GM12878 (cell line): ENCODE results near the gene SPRTN. TPM values are rescaled to one million over a fixed set of nuclear protein-coding genes. Genes with fewer than 3 reads are reported as not detected.

Source experiments
- ATAC-seq: fragments of 200-7000 bp; cut with Tn5 transposase; 3 replicates; pipeline ENCODE4 v1.9.1; 2020; ENCODE audit warnings: mild to moderate bottlenecking, moderate library complexity
- BruUV-seq: library from RNA; stranded (reverse); fragments of 400-500 nt; replicated peaks from 2 replicates; lab custom pipeline; 2021; lab: Mats Ljungman, UMichigan
- CTCF ChIA-PET: fragments of 300-600 bp; sonication (Branson Sonifier 250); formaldehyde crosslinking; extraction: SDS; loops from one replicate; lab custom pipeline; 2021; ENCODE audit warnings: inconsistent platforms; lab: Yijun Ruan, JAX
- POLR2A ChIA-PET: fragments of 350-600 bp; formaldehyde crosslinking; extraction: SDS; loops from one replicate; lab custom pipeline; 2021; ENCODE audit warnings: inconsistent platforms; lab: Charles Lee
- RAD21 ChIA-PET: fragments of 300-600 bp; sonication (Branson Sonifier 250); formaldehyde crosslinking; loops from one replicate; lab custom pipeline; 2023; ENCODE audit warnings: antibody characterized with exemption; ENCODE audit not compliant: unreplicated experiment; lab: Charles Lee
- SMC1A ChIA-PET: fragments of 300-600 bp; sonication (Branson Sonifier 250); formaldehyde crosslinking; loops from one replicate; lab custom pipeline; 2023; ENCODE audit not compliant: unreplicated experiment, uncharacterized antibody; lab: Charles Lee
- DNase-seq: peaks from one replicate; pipeline ENCODE4 v3.0.0-alpha.2; 2011; ENCODE audit warnings: low read depth, low spot score
- FAIRE-seq: peaks from 3 replicates; lab custom pipeline; 2011; peaks lifted over from hg19 to GRCh38; lab: Jason Lieb, UNC
- H2AFZ ChIP-seq: 2 replicates; pipeline ENCODE4 v1.6.0; 2011; ENCODE audit warnings: low read depth, low read length, control low read depth; ENCODE audit not compliant: control insufficient read depth
- H3K27ac ChIP-seq: 2 replicates; pipeline ENCODE4 v1.5.1; 2011; ENCODE audit warnings: control low read depth; ENCODE audit not compliant: control insufficient read depth, insufficient read depth
- H3K27me3 ChIP-seq, 2 experiments: replicated peaks in 1 of 2; 2 replicates each; pipeline versions ENCODE4 v1.6.0 to v1.6.1; 2011; ENCODE audit warnings: low read length in 1 of 2; ENCODE audit not compliant: control insufficient read depth in 2 of 2, insufficient read depth in 2 of 2
- H3K36me3 ChIP-seq, 2 experiments: 2 replicates each; pipeline ENCODE4 v1.5.1; 2011; ENCODE audit warnings: low read length in 1 of 2; ENCODE audit not compliant: control insufficient read depth in 2 of 2, insufficient read depth in 2 of 2
- H3K4me1 ChIP-seq: 2 replicates; pipeline ENCODE4 v1.6.1; 2011; ENCODE audit warnings: mild to moderate bottlenecking, low read length, moderate library complexity, mixed read lengths; ENCODE audit not compliant: control insufficient read depth, insufficient read depth
- H3K4me2 ChIP-seq: 2 replicates; pipeline ENCODE4 v1.6.0; 2011; ENCODE audit warnings: control low read depth; ENCODE audit not compliant: control insufficient read depth, insufficient read depth
- H3K4me3 ChIP-seq: fragments of 200-600 bp; sonication (generic); 2 replicates; pipeline ENCODE4 v1.5.1; 2016
- H3K79me2 ChIP-seq: 2 replicates; pipeline ENCODE4 v1.6.0; 2011; ENCODE audit warnings: low read length; ENCODE audit not compliant: control insufficient read depth, insufficient read depth
- H3K9ac ChIP-seq: 2 replicates; pipeline ENCODE4 v1.8.0; 2011; ENCODE audit warnings: low read length, control low read depth, mixed read lengths; ENCODE audit not compliant: control insufficient read depth, insufficient read depth
- H3K9me3 ChIP-seq: replicated peaks from 3 replicates; pipeline ENCODE4 v1.5.1; 2011; ENCODE audit warnings: mild to moderate bottlenecking, low read length; ENCODE audit not compliant: control insufficient read depth, insufficient read depth
- H4K20me1 ChIP-seq: 2 replicates; pipeline ENCODE4 v1.6.0; 2011; ENCODE audit not compliant: control insufficient read depth, insufficient read depth
- ESRRA ChIP-seq: IDR thresholded peaks from 2 replicates; pipeline ENCODE4 v1.6.1; 2012; ENCODE audit warnings: mild to moderate bottlenecking, low read length, improper control_type of control experiment
- KLF5 ChIP-seq: fragments of 450-650 bp; IDR thresholded peaks from 2 replicates; pipeline ENCODE4 v1.6.1; 2014; ENCODE audit warnings: mild to moderate bottlenecking; ENCODE audit not compliant: partially characterized antibody
- MYB ChIP-seq: fragments of 150-350 bp; IDR thresholded peaks from 2 replicates; pipeline ENCODE4 v1.6.1; 2014; ENCODE audit warnings: mild to moderate bottlenecking, low read depth, low read length, borderline replicate concordance
- MYC ChIP-seq: IDR thresholded peaks from 2 replicates; pipeline ENCODE4 v1.6.1; 2011; ENCODE audit warnings: mild to moderate bottlenecking, low read length, moderate library complexity, inconsistent platforms; ENCODE audit not compliant: insufficient read depth, insufficient replicate concordance, insufficient read length, severe bottlenecking
- NFYA ChIP-seq: IDR thresholded peaks from 2 replicates; pipeline ENCODE4 v1.6.1; 2011; ENCODE audit warnings: low read depth, mild to moderate bottlenecking, low read length, improper control_type of control experiment, borderline replicate concordance
- RAD51 ChIP-seq: fragments of 450-650 bp; IDR thresholded peaks from 2 replicates; pipeline ENCODE4 v1.6.1; 2016; ENCODE audit warnings: moderate library complexity, mild to moderate bottlenecking, inconsistent platforms
- ZNF207 ChIP-seq: fragments of 450-650 bp; IDR thresholded peaks from 2 replicates; pipeline ENCODE4 v1.6.1; 2014; ENCODE audit warnings: antibody characterized with exemption, mild to moderate bottlenecking, borderline replicate concordance
- ZNF217 ChIP-seq: fragments of 450-650 bp; IDR thresholded peaks from 2 replicates; pipeline ENCODE4 v1.6.1; 2017; ENCODE audit warnings: antibody characterized with exemption, mild to moderate bottlenecking
- WGBS: methylation state at CpG from one replicate; pipeline ENCODE4 v1.1.6; 2016; ENCODE audit warnings: low lambda C conversion rate; ENCODE audit not compliant: insufficient replicate concordance, insufficient coverage; ENCODE audit errors: missing lambda C conversion rate; 5-methylcytosine and 5-hydroxymethylcytosine counted together
- in situ Hi-C: fragments of 300-500 bp; cut with MboI; formaldehyde crosslinking; loops from 9 replicates; pipeline ENCODE4 v1.14.3; 2018; ENCODE audit warnings: mixed read lengths
- intact Hi-C: fragments of 100-400 bp; cut with micrococcal nuclease; formaldehyde crosslinking; loops from one replicate; pipeline ENCODE4 v1.14.2; 2022; ENCODE audit not compliant: unreplicated experiment
- polyA plus RNA-seq, 11 experiments: library from polyadenylated mRNA; depleted of rRNA in 4 of 11; unstranded in 6 of 11; stranded (reverse) in 5 of 11; fragments of >200 nt; fragmentation: Nextera tagmentation in 4 of 11; fragmentation: Illumina TruSeq in 1 of 11; extraction: Ambion mirVana in 4 of 11; extraction: Trizol in 1 of 11; gene quantifications; 1 replicate in 1 of 11; 2 replicates in 10 of 11; pipeline versions ENCODE4 v1.2.1 to v1.2.3, GENCODE V29; 2011 to 2016; ENCODE audit warnings: inconsistent platforms in 2 of 11, missing spikeins in 2 of 11, low read depth in 1 of 11
- total RNA-seq, 4 experiments: library from RNA; depleted of rRNA in 3 of 4; stranded (reverse); fragments of >200 nt in 3 of 4; fragmentation: Illumina TruSeq in 1 of 4; extraction: Trizol in 1 of 4; gene quantifications; 2 replicates each; pipeline versions ENCODE4 v1.2.1 to v1.2.3, GENCODE V29; 2013 to 2021
- TF ChIP-seq, protein P1 (sequence below): fragments of 450-650 bp; IDR thresholded peaks from 2 replicates; pipeline ENCODE4 v1.6.1; 2016; ENCODE audit warnings: mild to moderate bottlenecking
- TF ChIP-seq, protein P2 (sequence below): fragments of 450-650 bp; IDR thresholded peaks from 2 replicates; pipeline ENCODE4 v1.6.1; 2017; ENCODE audit warnings: mild to moderate bottlenecking
- TF ChIP-seq, protein P3 (sequence below): IDR thresholded peaks from 2 replicates; pipeline ENCODE4 v1.6.1; 2011; ENCODE audit warnings: low read depth, low read length, improper control_type of control experiment, borderline replicate concordance

Gene SPRTN
- total and polyA plus RNA-seq, 10 of the 15 experiments (the other 5 are each of a cell fraction or from before 2014, with no cell fraction given): 4.4 to 16.5 (median 12.1) TPM

DNA sequence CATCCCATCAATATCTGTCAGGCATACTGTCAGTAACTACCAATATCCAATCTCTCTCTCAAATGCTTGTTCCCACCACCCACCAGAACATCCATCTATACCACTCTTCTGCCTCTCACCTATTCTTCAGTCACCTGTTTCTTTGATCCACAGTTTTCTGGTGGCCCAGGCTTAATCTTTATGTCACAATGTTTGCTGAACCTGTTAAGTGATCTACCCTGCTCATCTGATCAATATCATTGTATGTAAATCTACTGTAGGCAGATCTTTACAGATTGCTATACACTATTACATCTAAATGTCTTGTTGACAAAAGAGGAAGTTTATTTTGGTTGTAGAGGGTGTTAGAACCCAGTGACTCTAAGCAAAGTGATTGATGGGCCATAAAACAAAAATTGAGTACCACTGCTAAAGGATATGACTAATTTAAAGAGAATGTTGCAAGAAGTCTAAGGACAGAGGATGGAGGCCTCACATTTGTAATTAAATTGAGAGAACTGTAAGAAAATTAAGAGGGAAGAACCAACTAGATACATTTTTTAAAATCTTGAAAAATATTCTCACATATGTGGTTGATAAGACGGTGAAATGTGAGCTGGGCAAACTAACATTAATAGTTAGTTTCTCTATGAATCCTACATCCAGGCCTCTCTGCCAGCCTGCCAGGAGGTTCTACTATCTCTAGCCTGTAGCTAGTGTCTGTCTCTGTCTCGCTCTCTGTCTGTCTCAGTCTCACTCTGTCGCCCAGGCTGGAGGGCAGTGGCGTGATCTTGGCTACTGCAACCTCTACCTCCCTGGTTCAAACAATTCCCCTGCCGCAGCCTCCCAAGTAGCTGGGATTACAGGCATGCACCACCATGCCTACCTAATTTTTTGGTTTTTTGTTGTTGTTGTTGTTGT lies 49.9 kb downstream of the SPRTN start:
- 83% methylated on average over 5 of the region's 5 CpGs for WGBS
- Histone ChIP-seq H3K27ac (no peak overlapping the region), H3K4me1 (no peaks in the 10 kb centered on the region), H3K27me3 (no peaks in the 10 kb centered on the region), H3K9ac (no peak overlapping the region), H2AFZ (no peak overlapping the region), H3K9me3 (no peaks in the 10 kb centered on the region), H4K20me1 (no peaks in the 10 kb centered on the region; the same call in 1 of the 2 replicates), H3K4me3 (no peak overlapping the region), H3K4me2 (no peak overlapping the region), H3K79me2 (peaks cover 40% of the 10 kb centered on the region), H3K36me3 (no peaks in the 10 kb centered on the region; a peak in 1 of 4 replicates)
- in situ Hi-C loops: no loop called here
- TF ChIP-seq, protein P1, sequence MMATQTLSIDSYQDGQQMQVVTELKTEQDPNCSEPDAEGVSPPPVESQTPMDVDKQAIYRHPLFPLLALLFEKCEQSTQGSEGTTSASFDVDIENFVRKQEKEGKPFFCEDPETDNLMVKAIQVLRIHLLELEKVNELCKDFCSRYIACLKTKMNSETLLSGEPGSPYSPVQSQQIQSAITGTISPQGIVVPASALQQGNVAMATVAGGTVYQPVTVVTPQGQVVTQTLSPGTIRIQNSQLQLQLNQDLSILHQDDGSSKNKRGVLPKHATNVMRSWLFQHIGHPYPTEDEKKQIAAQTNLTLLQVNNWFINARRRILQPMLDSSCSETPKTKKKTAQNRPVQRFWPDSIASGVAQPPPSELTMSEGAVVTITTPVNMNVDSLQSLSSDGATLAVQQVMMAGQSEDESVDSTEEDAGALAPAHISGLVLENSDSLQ: peak; percentile 77
- no peak for TF ChIP-seq ESRRA
- ATAC-seq (peak; percentile 39; the same call in 2 of the 3 replicates), DNase-seq (no peak), FAIRE-seq (peak; percentile 68)
- intact Hi-C loops: no loop called here
- no TSS peak for BruUV-seq
- SMC1A ChIA-PET: interaction anchor here (1.1 to 1.3 kb wide), 3 partner anchors 8 to 32 kb away, joined by 4 to 5 read pairs (median 5); no protein-coding TSS in a partner anchor
- RAD21 ChIA-PET: interaction anchor here (0.7 kb wide), 1 partner anchor 31 kb away, joined by 3 read pairs; no protein-coding TSS in a partner anchor
- CTCF ChIA-PET: interaction anchor here (1.1 to 1.3 kb wide), 2 partner anchors 7 to 13 kb away, joined by 3 to 4 read pairs; no protein-coding TSS in a partner anchor
- POLR2A ChIA-PET: interaction anchor here (0.6 kb wide), 1 partner anchor 108 kb away, joined by 3 read pairs; no protein-coding TSS in a partner anchor

DNA sequence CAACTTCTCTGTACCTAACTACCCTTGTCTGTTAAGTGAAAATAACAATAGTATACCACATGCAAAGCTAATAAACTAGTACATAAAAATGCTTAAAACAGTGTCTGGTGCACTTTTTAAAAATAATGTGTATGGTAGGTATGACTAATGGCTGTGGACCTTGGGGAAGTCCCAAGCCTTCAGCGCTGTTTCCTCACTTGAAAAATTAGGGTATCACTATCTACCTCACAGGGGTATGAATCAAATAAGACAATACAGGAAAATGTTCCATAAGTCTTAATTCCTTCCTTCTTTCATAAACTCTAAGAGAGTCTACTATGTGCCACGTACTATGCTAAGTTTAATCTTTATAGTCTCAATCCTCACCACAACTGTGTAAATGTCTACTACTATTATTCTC lies 52.0 kb downstream of the SPRTN start:
- no peaks in the 10 kb centered on the region for H3K4me1 ChIP-seq
- H3K27me3 ChIP-seq: no peaks in the 10 kb centered on the region
- in situ Hi-C loops: no loop called here
- H3K79me2 ChIP-seq: peaks cover 39% of the 10 kb centered on the region
- WGBS: 47% methylated on average over 2 of the region's 2 CpGs
- intact Hi-C loops: no loop called here
- H2AFZ ChIP-seq: no peak overlapping the region
- ChIA-PET SMC1A (no interaction called here), RAD21 (interaction anchor here (0.6 kb wide), 1 partner anchor 159 kb away, joined by 3 read pairs; no protein-coding TSS in a partner anchor), CTCF (interaction anchor here (1.1 kb wide), 1 partner anchor 9 kb away, joined by 3 read pairs; no protein-coding TSS in a partner anchor), POLR2A (no interaction called here)
- H3K36me3 ChIP-seq: no peaks in the 10 kb centered on the region; a peak in 1 of 4 replicates
- no peak overlapping the region for H3K4me3 ChIP-seq
- H3K9ac ChIP-seq: no peak overlapping the region
- no peaks in the 10 kb centered on the region; the same call in 1 of the 2 replicates for H4K20me1 ChIP-seq
- peak; percentile 62 for ATAC-seq
- no peak for FAIRE-seq
- DNase-seq: no peak
- H3K9me3 ChIP-seq: no peaks in the 10 kb centered on the region
- H3K27ac ChIP-seq: no peak overlapping the region
- H3K4me2 ChIP-seq: no peak overlapping the region
- no TSS peak for BruUV-seq
- TF ChIP-seq NFYA (no peak), RAD51 (no peak), KLF5 (no peak), ZNF217 (no peak), MYC (no peak), ZNF207 (no peak), MYB (no peak)
- TF ChIP-seq, protein P2, sequence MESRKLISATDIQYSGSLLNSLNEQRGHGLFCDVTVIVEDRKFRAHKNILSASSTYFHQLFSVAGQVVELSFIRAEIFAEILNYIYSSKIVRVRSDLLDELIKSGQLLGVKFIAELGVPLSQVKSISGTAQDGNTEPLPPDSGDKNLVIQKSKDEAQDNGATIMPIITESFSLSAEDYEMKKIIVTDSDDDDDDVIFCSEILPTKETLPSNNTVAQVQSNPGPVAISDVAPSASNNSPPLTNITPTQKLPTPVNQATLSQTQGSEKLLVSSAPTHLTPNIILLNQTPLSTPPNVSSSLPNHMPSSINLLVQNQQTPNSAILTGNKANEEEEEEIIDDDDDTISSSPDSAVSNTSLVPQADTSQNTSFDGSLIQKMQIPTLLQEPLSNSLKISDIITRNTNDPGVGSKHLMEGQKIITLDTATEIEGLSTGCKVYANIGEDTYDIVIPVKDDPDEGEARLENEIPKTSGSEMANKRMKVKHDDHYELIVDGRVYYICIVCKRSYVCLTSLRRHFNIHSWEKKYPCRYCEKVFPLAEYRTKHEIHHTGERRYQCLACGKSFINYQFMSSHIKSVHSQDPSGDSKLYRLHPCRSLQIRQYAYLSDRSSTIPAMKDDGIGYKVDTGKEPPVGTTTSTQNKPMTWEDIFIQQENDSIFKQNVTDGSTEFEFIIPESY: no peak
- TF ChIP-seq, protein P3, sequence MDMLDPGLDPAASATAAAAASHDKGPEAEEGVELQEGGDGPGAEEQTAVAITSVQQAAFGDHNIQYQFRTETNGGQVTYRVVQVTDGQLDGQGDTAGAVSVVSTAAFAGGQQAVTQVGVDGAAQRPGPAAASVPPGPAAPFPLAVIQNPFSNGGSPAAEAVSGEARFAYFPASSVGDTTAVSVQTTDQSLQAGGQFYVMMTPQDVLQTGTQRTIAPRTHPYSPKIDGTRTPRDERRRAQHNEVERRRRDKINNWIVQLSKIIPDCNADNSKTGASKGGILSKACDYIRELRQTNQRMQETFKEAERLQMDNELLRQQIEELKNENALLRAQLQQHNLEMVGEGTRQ: no peak
